Vagina (tissue), 2 donors: ENCODE results near the gene MPV17.
"Not testable (repeated sequence)": the region's sequence is repeated elsewhere in the genome, so short reads cannot be mapped to it uniquely, and the experiment has no call there.

Experiments used
- POLR2A ChIP-seq, 2 donors: fragments of 450-650 bp; IDR thresholded peaks; one replicate each; pipeline ENCODE4 v1.6.1; 2017; ENCODE audit warnings: antibody characterized with exemption in 2 of 2, mild to moderate bottlenecking in 2 of 2, moderate library complexity in 2 of 2
- POLR2AphosphoS5 ChIP-seq, 2 donors: sonication (generic); formaldehyde crosslinking; IDR thresholded peaks; one replicate each; pipeline ENCODE4 v1.9.0; 2017; ENCODE audit warnings: antibody characterized with exemption in 2 of 2, mild to moderate bottlenecking in 2 of 2, low read depth in 1 of 2; ENCODE audit not compliant: insufficient read depth in 1 of 2
- TF ChIP-seq, protein P1 (sequence below), 3 experiments: fragments of 450-650 bp in 2 of 3; fragments of 200-600 bp in 1 of 3; sonication (generic) in 1 of 3; IDR thresholded peaks; one replicate each; pipeline ENCODE4 v1.5.1; 2017 to 2019; ENCODE audit warnings: antibody characterized with exemption in 3 of 3, mild to moderate bottlenecking in 2 of 3, moderate library complexity in 2 of 3

DNA sequence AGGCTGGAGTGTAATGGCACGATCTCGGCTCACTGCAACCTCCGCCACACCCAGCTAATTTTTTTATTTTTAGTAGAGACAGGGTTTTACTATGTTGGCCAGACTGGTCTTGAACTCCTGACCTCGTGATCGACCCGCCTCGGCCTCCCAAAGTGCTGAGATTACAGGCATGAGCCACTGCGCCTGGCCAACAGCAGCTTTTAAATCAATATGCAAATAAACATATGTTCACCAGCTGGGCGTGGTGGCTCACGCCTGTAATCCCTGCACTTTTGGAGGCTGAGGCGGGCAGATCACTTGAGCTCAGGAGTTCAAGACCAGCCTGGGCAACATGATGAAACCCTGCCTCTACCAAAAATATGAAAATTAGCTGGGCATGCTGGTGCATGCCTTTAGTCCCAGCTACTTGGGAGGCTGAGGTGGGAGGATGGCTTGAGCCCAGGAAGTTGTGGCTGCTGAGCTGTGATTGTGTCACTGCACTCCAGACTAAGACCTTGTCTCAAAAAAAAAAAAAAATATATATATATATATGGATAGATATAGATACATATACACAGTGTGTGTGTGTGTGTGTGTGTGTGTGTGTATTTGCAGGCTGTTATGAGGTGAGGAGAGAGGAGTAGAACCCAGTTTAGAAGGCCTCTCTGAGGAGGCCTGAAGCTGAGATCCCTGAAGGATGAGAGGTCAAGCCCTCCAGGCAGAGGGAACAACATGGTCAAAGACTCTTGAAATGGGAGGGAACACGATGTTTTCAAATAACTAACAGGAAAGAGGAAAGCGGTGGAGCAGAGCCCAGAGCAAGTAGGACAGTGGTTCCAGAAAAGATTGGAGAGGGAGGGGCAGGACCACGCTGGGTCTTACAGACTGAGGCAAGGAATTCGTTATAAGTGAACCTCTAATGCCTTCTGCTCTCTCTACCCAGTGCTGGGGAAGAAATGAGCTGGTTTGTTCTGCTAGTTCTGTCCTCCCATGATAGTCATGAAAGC, 50.1 kb downstream of the MPV17 start:
- TF ChIP-seq, protein P1, sequence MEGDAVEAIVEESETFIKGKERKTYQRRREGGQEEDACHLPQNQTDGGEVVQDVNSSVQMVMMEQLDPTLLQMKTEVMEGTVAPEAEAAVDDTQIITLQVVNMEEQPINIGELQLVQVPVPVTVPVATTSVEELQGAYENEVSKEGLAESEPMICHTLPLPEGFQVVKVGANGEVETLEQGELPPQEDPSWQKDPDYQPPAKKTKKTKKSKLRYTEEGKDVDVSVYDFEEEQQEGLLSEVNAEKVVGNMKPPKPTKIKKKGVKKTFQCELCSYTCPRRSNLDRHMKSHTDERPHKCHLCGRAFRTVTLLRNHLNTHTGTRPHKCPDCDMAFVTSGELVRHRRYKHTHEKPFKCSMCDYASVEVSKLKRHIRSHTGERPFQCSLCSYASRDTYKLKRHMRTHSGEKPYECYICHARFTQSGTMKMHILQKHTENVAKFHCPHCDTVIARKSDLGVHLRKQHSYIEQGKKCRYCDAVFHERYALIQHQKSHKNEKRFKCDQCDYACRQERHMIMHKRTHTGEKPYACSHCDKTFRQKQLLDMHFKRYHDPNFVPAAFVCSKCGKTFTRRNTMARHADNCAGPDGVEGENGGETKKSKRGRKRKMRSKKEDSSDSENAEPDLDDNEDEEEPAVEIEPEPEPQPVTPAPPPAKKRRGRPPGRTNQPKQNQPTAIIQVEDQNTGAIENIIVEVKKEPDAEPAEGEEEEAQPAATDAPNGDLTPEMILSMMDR (IDR thresholded peaks at IDR 0.05), result not testable (repeated sequence)
- not testable (repeated sequence) for TF ChIP-seq POLR2AphosphoS5 (IDR thresholded peaks at IDR 0.05; ENCODE audit: insufficient read depth in 1 of 2, low read depth in 1 of 2); POLR2A (IDR thresholded peaks at IDR 0.05)
